ENCODE results near the gene PDGFB.

DNA sequence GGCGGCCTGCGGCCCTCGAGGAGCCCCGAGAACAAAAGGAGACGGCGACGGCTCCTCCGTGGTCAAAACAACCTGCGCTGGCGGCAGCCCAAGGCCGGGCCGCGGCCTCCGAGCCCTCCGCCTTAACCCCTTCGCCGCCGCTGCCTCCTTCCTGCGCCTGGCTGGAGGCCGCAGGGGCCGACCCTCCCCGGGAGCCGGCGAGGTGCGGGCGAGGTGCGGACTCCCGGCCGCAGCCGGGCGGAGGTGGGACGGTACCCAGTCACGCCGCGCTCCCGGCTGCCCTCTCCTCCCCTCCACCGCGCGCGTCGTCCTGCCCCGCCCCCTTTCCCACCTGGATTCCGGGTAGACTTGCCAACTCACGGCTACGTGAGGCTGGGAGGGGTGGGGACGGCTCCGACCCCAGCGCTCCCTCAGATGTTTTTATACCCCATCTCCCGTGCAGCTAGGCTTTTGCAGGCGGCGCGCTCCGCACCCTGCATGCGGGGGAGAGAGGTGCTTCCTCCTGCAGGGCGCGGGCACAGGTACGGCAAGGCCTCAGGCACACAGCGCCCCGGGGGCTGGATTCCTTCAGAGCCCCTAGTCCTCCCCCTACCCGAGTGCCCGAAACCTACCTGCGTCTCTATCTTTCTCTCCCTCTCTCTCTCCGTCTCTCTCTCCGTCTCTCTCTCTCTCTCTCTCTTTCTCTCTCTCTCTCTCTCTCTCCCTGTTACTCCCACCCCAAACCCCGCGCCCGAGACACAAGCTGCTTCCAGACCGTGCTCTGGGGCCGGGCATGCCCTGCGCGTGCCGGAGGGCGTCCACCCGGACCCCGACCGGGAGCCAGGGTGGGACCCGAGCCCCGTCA, 2.0 kb downstream of the PDGFB start:
- TF ChIP-seq EZH2 (optimal IDR thresholded peaks at IDR 0.05; ENCODE audit: low read depth, low read length): no peak
- TF ChIP-seq, protein P1, sequence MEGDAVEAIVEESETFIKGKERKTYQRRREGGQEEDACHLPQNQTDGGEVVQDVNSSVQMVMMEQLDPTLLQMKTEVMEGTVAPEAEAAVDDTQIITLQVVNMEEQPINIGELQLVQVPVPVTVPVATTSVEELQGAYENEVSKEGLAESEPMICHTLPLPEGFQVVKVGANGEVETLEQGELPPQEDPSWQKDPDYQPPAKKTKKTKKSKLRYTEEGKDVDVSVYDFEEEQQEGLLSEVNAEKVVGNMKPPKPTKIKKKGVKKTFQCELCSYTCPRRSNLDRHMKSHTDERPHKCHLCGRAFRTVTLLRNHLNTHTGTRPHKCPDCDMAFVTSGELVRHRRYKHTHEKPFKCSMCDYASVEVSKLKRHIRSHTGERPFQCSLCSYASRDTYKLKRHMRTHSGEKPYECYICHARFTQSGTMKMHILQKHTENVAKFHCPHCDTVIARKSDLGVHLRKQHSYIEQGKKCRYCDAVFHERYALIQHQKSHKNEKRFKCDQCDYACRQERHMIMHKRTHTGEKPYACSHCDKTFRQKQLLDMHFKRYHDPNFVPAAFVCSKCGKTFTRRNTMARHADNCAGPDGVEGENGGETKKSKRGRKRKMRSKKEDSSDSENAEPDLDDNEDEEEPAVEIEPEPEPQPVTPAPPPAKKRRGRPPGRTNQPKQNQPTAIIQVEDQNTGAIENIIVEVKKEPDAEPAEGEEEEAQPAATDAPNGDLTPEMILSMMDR (IDR thresholded peaks at IDR 0.05; ENCODE audit: low read length): no peak
- TF ChIP-seq EZH2phosphoT487 (IDR thresholded peaks at IDR 0.05; ENCODE audit: low read length): no peak

Data from MM.1S (cell line).